SH-SY5Y (cell line): ENCODE data around the gene PSEN1.

ENCODE experiments used
- GATA2 ChIP-seq: IDR thresholded peaks from 2 replicates; pipeline ENCODE4 v1.6.1; 2011; ENCODE audit warnings: mild to moderate bottlenecking, low read depth, low read length
- GATA3 ChIP-seq: IDR thresholded peaks from 2 replicates; pipeline ENCODE4 v1.6.1; 2011; ENCODE audit warnings: low read depth, mild to moderate bottlenecking, low read length, moderate library complexity

PSEN1 gene

DNA sequence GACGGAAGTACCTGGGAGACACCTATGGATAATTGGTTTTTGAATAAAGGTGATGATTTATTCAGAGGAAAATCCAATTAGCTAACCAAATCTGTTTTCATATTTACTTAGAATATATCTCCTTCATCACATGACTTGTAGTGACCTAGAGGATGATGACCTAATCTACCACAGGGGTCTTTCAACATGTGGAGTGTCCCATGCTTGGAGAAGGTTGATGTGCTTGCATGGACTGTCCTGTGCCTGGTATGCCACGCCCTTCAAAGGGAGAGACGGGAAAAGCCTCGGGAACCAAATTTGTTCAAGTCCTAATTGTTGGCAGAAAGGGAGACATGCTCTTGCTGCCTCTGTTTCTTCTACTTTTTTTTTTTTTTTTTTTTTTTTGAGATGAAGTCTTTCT lies 89.2 kb downstream of the PSEN1 start:
- TF ChIP-seq GATA3 (no peak), GATA2 (no peak)

DNA sequence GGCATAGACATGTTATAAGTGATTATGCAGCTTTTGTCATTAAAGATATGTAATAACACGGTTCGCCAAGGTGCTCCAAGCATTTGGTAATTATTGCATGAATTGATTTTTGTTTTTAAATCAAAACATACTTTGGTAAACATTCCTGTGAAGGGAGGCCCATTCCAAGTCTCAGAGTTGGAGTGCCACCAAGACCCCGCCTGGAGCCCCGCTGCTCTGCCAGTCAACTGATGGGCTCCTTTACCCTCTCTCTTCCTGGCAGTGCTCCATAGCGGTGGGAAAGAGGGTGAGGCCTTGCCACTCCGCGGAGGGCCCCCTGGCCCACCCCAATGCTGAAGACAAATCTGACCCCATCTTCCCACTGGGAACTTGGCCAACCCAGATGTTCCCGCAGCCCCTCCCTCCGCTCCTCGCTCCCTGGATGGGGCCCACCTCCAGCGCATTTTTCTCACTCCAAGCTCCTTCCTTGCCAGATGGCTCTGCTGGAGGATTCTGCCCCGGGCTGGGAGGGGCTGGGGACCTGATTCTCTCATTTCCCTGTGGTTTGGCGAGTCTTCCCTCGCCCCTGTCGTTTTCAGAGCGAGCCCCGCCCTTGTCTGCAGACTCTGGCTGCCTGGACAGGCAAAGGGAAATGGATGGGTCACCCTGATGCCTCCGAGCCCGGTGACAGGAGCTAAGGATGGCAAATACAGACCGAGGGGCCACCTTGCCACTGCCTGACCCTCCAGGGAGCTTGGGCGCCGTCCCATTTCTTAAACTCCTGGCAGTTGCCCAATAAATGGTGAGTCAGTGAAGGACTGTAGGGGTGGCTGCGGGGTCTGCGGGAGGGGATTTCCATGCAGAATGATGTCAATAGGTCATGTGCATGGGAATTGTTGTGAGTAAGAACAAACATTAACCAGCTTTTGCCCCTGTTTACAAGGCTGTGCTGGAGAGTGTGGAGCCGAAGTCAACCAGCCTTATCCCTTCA lies 91.8 kb downstream of the PSEN1 start:
- no peak for TF ChIP-seq GATA3
- no peak for TF ChIP-seq GATA2

DNA sequence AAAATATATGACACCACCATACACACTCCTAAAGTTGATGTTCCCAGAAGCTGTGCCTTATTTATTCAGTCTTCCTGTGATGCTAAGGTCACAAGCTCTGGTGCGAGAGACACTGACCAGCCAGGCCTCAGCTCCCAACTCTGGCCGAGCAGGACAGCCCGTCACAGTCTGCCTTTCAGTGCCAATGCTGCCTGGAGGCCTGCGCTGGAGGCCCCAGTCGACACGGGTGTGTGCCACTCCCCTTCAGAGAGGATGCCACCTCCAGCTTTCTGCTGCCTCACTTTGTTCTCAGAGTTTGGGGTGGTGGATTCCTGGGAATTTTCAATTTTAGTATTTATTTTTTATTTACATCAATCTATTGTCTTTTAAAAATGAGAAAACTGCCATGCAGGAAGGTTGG lies 93.7 kb downstream of the PSEN1 start:
- TF ChIP-seq GATA2 (no peak), GATA3 (no peak)

DNA sequence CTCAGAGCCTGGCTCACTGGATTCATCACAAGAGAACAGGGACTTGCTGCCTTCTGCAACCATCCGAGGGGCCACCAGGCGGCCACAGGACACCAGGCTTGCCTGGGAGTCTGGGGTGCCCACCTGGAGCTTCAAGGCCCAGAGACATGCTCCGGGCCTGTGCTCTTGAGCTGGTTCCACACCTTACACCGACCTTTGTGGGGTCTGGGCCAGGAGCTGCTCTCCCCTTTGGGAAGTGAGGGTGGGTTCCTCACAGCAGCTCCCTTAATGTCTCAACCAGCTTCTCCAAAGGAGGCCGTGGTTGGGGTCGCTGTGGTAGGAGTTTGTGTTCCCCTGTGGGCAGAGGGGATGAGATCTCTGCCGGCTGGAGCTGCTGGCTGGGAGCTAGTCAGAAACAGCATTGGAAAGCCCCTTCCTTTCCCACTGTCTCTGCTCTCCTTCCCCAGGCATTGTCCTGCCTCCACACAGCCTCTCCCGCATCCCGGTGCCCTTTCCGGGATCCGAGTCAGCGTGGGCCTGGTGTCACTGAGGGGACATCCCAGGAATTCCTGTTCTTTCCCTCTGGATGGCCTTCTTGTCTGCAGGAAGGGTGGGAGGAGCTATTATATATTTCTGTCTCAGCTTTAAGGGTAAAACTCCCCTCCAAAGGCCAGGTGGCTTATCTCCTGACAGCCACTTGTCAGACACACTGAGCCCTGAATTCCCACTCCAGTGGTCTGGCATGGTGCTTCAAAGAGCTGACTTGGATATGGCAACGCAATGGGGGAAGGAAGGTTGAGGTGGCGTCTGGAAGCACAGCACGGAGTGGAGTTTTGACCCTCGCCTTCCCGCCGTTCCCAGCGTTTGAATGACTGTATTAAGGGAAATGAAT lies 95.9 kb downstream of the PSEN1 start:
- no peak for TF ChIP-seq GATA3

DNA sequence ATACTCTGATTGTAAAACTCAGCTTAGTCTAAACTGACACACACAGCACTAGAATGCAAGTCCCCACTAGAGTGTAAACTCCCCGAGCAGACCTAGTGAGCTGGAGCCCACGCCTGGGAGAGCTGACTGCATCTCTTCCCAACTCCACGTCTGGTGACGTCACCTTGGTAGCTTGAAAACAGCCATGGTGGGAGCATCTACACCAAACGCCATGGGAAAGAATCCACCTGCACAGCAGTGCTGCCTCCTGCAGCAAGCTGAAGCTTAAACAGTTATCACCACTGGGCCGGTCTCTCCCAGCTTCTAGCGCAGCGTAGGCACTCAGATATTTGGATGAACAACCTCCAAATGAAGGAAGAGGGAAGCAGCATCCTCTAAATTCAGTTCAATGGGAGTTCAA lies 96.7 kb downstream of the PSEN1 start:
- TF ChIP-seq GATA2: no peak
- no peak for TF ChIP-seq GATA3

DNA sequence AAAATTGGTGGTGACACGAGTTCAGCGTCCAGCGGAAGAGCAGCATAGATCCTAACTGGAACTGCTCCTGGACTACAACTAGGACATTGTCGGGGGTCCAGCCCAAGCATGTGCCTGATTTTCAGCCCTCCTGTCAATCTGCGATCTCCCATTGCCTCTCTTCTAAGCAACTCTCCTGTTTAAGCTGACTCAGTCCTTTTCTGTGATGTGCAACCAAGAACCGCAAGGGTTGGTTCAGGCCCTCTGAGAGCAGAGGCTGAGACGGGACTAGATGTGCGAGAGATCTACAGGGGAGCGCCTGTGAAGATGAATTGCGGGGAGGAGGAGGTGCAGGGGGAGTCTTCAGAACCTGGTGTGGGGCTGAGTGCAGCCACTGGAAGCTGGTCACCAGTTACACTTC lies 97.3 kb downstream of the PSEN1 start:
- TF ChIP-seq GATA3 (no peak), GATA2 (no peak)

DNA sequence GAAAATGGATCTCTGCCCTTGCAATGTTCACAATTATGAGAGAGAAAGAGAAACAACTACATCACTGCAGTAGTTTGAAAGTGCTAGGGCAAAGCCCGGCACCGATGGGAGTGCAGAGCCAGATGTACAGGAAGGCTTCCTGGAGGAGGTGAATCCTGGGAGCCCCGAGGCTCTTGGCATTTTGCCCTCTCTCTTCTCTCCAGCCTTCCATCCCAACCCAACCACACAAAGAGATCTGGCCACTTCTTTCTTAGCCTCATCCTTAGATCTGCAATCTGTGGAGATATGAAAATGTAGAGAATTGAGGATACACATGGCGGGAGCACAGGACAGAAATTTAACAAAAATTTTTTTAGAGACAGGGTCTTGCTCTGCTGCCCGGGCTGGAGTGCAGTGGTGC lies 97.7 kb downstream of the PSEN1 start:
- TF ChIP-seq GATA2 (no peak), GATA3 (no peak)

DNA sequence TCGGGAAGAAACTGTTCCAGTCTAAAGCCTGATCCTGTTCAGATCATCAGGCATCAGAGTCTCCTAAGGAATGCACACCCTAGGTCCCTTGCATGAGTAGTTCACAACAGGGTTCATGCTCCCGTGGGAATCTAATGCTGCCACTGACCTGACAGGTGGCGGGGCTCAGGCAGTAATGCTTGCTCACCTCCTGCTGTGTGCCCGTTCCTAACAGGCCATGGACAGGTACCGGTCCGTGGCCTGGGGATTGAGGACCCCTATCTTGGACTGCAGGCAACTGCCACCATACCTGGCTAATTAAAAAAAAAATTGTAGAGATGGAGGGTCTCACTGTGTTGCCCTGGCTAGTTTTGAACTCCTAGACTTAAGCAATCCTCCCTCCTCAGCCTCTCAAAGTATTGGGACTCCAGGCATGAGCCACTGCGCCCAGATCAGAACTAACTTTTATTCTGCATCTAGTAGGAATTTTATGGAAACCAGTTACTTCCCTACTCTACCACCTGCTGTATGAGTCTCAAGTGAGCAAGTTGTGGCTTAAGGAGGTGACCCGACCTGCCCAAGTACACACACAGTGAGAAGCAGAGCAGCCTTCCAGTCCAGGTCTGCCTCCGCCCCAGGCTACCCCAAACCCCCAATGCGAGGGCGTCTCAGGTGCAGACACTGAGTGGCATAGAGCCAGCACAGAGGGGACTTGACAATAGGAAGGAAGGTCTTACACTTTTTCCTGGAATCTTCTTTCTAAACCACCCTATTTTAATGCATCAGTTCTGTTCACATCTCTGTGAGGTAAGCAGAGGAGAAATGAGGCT lies 98.5 kb downstream of the PSEN1 start:
- TF ChIP-seq GATA2 (no peak), GATA3 (no peak)

DNA sequence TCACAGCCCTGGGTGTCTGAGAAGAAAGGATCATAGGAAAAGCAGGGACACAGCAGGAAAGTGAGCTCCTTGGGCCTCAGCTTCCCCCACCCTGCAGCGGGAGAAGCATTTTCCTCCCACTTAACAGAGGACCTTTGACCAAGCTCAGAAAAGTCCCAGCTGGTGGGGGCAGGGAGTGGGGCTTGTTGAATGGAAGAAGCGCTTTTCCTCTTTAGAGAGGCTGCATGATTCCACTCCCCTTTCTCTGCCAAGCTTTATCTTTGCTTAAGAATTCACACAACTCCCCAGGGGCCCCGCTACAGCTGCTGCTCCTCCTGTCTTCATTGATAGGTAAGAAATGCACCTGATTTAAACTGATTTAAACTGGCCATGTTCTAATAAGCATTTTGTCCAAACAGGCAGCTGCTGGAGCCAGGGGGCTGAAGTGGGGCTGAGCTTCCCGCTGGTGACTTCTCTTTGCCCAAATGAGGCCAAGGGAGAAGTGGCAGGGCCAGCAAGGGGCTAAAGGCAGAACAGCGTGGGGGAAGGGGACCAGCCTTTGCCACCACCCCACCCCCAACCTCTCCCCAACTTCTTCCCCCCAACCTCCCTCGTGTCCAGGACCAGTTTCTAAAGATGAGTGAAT lies 99.3 kb downstream of the PSEN1 start:
- TF ChIP-seq GATA3 (no peak), GATA2 (no peak)

DNA sequence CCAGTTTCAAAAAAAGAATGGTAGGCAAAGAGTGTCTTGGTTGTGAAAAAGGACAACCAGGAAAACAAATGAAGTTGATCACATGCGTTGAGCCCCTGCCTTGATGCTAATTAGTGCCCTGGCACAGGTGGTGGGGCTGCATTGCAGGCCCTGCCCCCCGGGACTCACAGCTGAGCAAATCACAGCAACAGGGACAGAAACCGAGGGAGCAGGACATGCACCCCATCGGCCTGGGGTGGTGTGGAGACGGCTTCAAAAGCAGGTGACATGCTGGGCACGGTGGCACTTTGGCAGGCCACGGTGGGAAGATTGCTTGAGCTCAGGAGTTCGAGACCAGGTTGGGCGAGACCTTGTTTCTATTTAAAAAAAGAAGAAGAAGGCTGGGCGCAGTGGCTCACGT lies 99.8 kb downstream of the PSEN1 start:
- TF ChIP-seq GATA3 (no peak), GATA2 (no peak)

DNA sequence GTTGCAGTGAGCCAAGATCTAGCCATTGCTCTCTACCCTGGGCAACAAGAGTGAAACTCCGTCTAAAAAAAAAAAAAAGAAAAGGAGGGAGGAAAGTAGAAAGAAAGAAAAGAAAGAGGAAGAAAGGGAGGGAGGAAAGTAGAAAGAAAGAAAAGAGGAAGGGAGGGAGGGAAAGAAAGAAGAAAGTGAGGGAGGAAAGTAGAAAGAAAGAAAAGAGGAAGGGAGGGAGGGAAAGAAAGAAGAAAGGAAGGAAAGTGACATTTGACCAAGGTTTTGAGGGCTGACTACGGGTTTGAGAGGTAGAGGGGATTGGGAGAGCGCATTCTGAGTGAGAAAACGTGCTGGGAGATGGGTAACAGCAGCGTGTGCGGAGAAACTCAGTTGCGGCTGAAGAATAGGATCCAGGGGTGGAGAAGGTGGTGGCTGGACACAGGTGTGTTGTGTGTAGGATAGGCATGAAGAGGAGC lies 100.5 kb downstream of the PSEN1 start:
- no peak for TF ChIP-seq GATA2
- TF ChIP-seq GATA3: no peak

DNA sequence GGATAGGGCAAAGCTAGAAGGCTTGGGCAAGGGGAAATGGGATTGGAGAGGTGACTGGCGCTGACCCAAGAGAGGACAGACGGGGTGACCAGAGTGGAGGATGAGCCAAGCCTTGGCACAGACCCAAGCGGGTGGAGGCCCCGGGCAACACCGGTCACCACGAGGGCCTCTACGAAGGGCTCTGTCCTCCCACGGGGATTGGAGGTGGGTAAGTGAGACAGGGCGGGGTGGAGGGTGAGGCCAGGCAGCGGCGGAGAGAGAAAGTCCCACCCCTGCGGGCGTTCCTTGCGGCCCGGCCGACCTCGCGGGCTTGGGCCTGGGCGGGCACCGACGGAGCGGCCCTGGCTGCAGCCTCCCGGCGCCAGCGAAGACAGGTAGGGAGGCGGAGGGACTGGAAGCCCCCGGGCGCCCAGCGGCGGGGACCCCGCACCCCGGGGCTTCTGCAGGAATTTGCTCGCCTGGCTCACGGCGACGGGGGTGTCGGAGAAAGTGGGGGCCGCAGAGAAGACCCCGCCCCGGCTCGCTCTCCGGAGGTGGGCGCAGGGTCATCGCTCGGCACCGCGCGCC lies 101.0 kb downstream of the PSEN1 start, which contains the start of gene PAPLN:
Gene PAPLN (plus strand): TSS at position 288 of the 567 bp plus-strand sequence. CDS start 2,273 bp downstream, outside the sequence.
- TF ChIP-seq GATA3 (no peak), GATA2 (no peak)

DNA sequence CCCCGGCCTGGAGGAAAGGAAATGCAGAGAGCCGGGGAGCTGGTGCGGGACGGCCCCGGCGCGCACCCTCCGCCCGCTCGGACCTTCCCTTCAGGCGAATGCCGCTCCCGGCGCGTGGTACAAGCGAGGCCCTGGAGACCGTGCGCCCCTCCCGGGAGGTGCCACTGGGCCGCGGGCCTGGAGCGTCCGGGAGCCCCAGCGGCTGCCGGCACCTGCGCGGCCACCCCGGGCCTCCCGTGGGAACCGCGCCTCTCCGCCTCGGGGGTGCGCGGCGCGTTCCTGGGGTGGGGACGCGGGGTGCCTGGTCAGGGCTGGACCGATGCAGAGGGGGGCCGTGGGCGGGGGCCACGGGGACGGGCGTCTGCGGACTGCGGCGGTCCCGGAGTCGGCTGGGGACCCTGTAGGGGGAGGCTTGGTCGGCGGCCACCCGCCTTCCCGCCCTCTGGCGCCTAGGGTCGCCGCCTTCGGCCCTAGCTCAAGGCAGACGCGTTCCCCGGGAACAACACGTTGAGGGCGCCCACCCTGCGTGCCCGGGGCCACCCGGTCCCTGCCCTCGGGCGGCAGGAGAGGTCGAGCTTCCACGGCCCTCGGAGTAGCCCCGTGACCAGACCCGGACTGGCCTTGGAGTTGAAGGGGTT lies 101.6 kb downstream of the PSEN1 start:
- TF ChIP-seq GATA3 (no peak), GATA2 (no peak)
